NCI-H2029 (cell line): Measurements from ENCODE around the gene HOXD11.

Source experiments
- DNase-seq: peaks from one replicate; lab custom pipeline; 2025; lab: John Stamatoyannopoulos, UW

The HOXD11 gene

GRCh38 chr2:176131848-176132158, 24.7 kb downstream of the HOXD11 start:
- no peak for DNase-seq

GRCh38 chr2:176132205-176133171, 25.4 kb downstream of the HOXD11 start:
- peak; percentile 63 for DNase-seq

GRCh38 chr2:176133389-176133788, 26.3 kb downstream of the HOXD11 start:
- no peak for DNase-seq

GRCh38 chr2:176134035-176134434, 27.0 kb downstream of the HOXD11 start:
- no peak for DNase-seq

- no peak for DNase-seq
Measured at GRCh38 chr2:176135035-176135440, 28.0 kb downstream of the HOXD11 start.

- no peak for DNase-seq
Measured at GRCh38 chr2:176136374-176137251, 29.5 kb downstream of the HOXD11 start.

GRCh38 chr2:176137252-176137580, 30.1 kb downstream of the HOXD11 start:
- peak; percentile 19 for DNase-seq

GRCh38 chr2:176137906-176138305, 30.8 kb downstream of the HOXD11 start:
- DNase-seq = no peak

GRCh38 chr2:176138526-176138922, 31.4 kb downstream of the HOXD11 start:
- peak; percentile 36 for DNase-seq

- no peak for DNase-seq
Measured at GRCh38 chr2:176138923-176139660, 32.0 kb downstream of the HOXD11 start.

GRCh38 chr2:176139661-176140512, 32.8 kb downstream of the HOXD11 start:
- no peak for DNase-seq

- DNase-seq = peak; percentile 57
Measured at GRCh38 chr2:176140513-176141317, 33.6 kb downstream of the HOXD11 start.

GRCh38 chr2:176142281-176142680, 35.2 kb downstream of the HOXD11 start:
- DNase-seq = no peak

- DNase-seq = no peak
Measured at GRCh38 chr2:176145085-176145969, 38.2 kb downstream of the HOXD11 start.

- DNase-seq = no peak
Measured at GRCh38 chr2:176146101-176146500, 39.0 kb downstream of the HOXD11 start.

GRCh38 chr2:176146645-176147044, 39.6 kb downstream of the HOXD11 start:
- no peak for DNase-seq

- DNase-seq = no peak
Measured at GRCh38 chr2:176147210-176147799, 40.2 kb downstream of the HOXD11 start.

- no peak for DNase-seq
Measured at GRCh38 chr2:176147800-176148496, 40.9 kb downstream of the HOXD11 start.
